Activated naive CD4-positive, alpha-beta T cell treated with anti-CD3 and anti-CD28 coated beads, Interleukin-2, amount 50 U/mL, for 72 hours (primary cell): ENCODE data around the gene ATCAY. TPM values are rescaled to one million over a fixed set of nuclear protein-coding genes. Genes with fewer than 3 reads are reported as not detected.
"Not testable (repeated sequence)": the region's sequence is repeated elsewhere in the genome, so short reads cannot be mapped to it uniquely, and the experiment has no call there.

Experiments used
- ATAC-seq, 2 donors: fragments of 150-1000 bp; cut with Tn5 transposase; 2 replicates each; pipeline ENCODE4 v1.10.0; 2021; ENCODE audit warnings: mild to moderate bottlenecking in 2 of 2, moderate library complexity in 2 of 2
- DNase-seq, 2 donors: peaks; one replicate each; pipeline ENCODE4 v3.0.0; 2021 to 2022; ENCODE audit warnings: low spot score in 2 of 2
- H3K27ac Mint-ChIP-seq, 2 donors: one replicate each; pipeline ENCODE4 v1.8.0; 2022; ENCODE audit warnings: mild to moderate bottlenecking in 2 of 2, mixed read lengths in 2 of 2
- H3K36me3 Mint-ChIP-seq, 2 donors: one replicate each; pipeline ENCODE4 v1.8.0; 2022; ENCODE audit warnings: mixed read lengths in 2 of 2
- H3K9me3 Mint-ChIP-seq, 2 donors: one replicate each; pipeline ENCODE4 v1.8.0; 2022; ENCODE audit warnings: mixed read lengths in 2 of 2
- total RNA-seq, 2 donors: library from RNA; stranded (reverse); gene quantifications; one replicate each; pipeline ENCODE4 v1.2.3, GENCODE V29; 2022

ATCAY gene
- total RNA-seq, 2 donors from 2014 or later = 0.39 TPM; not detected in 1

- no peak for DNase-seq
- no peaks in the 10 kb centered on the region for H3K9me3 Mint-ChIP-seq
- H3K36me3 Mint-ChIP-seq = no peaks in the 10 kb centered on the region
- no peak for ATAC-seq
- H3K27ac Mint-ChIP-seq = no peak overlapping the region
Observed at GRCh38 chr19:3916033-3916432, 35.5 kb downstream of the ATCAY start.

- no peak for DNase-seq
- ATAC-seq = no peak
- no peaks in the 10 kb centered on the region for H3K36me3 Mint-ChIP-seq
- H3K27ac Mint-ChIP-seq = no peak overlapping the region
- H3K9me3 Mint-ChIP-seq = peaks cover 11 to 15% of the 10 kb centered on the region in 2 donors
Observed at GRCh38 chr19:3919793-3920192, 39.3 kb downstream of the ATCAY start.

- DNase-seq = no peak
- no peaks in the 10 kb centered on the region for H3K36me3 Mint-ChIP-seq
- no peak for ATAC-seq
- peaks cover 11 to 15% of the 10 kb centered on the region in 2 donors for H3K9me3 Mint-ChIP-seq
- H3K27ac Mint-ChIP-seq = no peak overlapping the region
Observed at GRCh38 chr19:3923096-3923758, 42.7 kb downstream of the ATCAY start.

GRCh38 chr19:3923912-3924311 lies 43.4 kb downstream of the ATCAY start:
- ATAC-seq (no peak), DNase-seq (no peak)
- Mint-ChIP-seq H3K36me3 (no peaks in the 10 kb centered on the region), H3K27ac (no peak overlapping the region), H3K9me3 (peaks cover 11 to 15% of the 10 kb centered on the region in 2 donors)

- Mint-ChIP-seq H3K9me3 (no peaks in the 10 kb centered on the region), H3K27ac (no peak overlapping the region), H3K36me3 (no peaks in the 10 kb centered on the region)
- ATAC-seq (no peak), DNase-seq (no peak)
Observed at GRCh38 chr19:3931041-3931440, 50.6 kb downstream of the ATCAY start.

- ATAC-seq (no peak), DNase-seq (no peak)
- no peaks in the 10 kb centered on the region for H3K36me3 Mint-ChIP-seq
- no peak within 1 kb of the TSS for H3K27ac Mint-ChIP-seq
- no peaks in the 10 kb centered on the region for H3K9me3 Mint-ChIP-seq
Observed at GRCh38 chr19:3932931-3933810, 52.7 kb downstream of the ATCAY start, which contains the start of gene NMRK2. TSS of gene NMRK2 (plus strand) at chr19:3933069. CDS start at chr19:3933672, 603 bp downstream.

- H3K9me3 Mint-ChIP-seq = no peaks in the 10 kb centered on the region
- no peak overlapping the region for H3K27ac Mint-ChIP-seq
- ATAC-seq (no peak), DNase-seq (no peak)
- no peaks in the 10 kb centered on the region for H3K36me3 Mint-ChIP-seq
Observed at GRCh38 chr19:3936506-3937442, 56.3 kb downstream of the ATCAY start.

GRCh38 chr19:3938300-3938950 lies 57.9 kb downstream of the ATCAY start:
- not testable (repeated sequence) for H3K9me3 Mint-ChIP-seq, ATAC-seq, H3K27ac Mint-ChIP-seq, DNase-seq, H3K36me3 Mint-ChIP-seq

GRCh38 chr19:3942790-3943409 lies 62.4 kb downstream of the ATCAY start:
- H3K27ac Mint-ChIP-seq = no peak overlapping the region
- H3K36me3 Mint-ChIP-seq = no peaks in the 10 kb centered on the region
- DNase-seq (no peak), ATAC-seq (no peak)
- H3K9me3 Mint-ChIP-seq = no peaks in the 10 kb centered on the region

- DNase-seq (no peak), ATAC-seq (no peak)
- no peaks in the 10 kb centered on the region for H3K9me3 Mint-ChIP-seq
- no peaks in the 10 kb centered on the region for H3K36me3 Mint-ChIP-seq
- H3K27ac Mint-ChIP-seq = no peak overlapping the region
Observed at GRCh38 chr19:3944018-3944721, 63.7 kb downstream of the ATCAY start.

GRCh38 chr19:3945838-3946237 lies 65.4 kb downstream of the ATCAY start:
- DNase-seq = no peak
- H3K36me3 Mint-ChIP-seq = no peaks in the 10 kb centered on the region
- H3K27ac Mint-ChIP-seq = no peak overlapping the region
- no peaks in the 10 kb centered on the region for H3K9me3 Mint-ChIP-seq
- no peak for ATAC-seq

- ATAC-seq, H3K9me3 Mint-ChIP-seq, H3K27ac Mint-ChIP-seq, H3K36me3 Mint-ChIP-seq, DNase-seq: not testable (repeated sequence)
Observed at GRCh38 chr19:3947316-3947933, 66.9 kb downstream of the ATCAY start.

- Mint-ChIP-seq H3K9me3 (no peaks in the 10 kb centered on the region), H3K36me3 (no peaks in the 10 kb centered on the region), H3K27ac (no peak overlapping the region)
- no peak for ATAC-seq
- no peak for DNase-seq
Observed at GRCh38 chr19:3949294-3949693, 68.8 kb downstream of the ATCAY start.

GRCh38 chr19:3949997-3950859 lies 69.7 kb downstream of the ATCAY start:
- DNase-seq = no peak
- no peak for ATAC-seq
- H3K9me3 Mint-ChIP-seq = no peaks in the 10 kb centered on the region
- no peaks in the 10 kb centered on the region for H3K36me3 Mint-ChIP-seq
- no peak overlapping the region for H3K27ac Mint-ChIP-seq
